TTC549 (cell line): Measurements from ENCODE around the gene TMPRSS6.

Experiments used
- FAIRE-seq: peaks from 2 replicates; lab custom pipeline; 2012; peaks lifted over from hg19 to GRCh38; lab: Jason Lieb, UNC

TMPRSS6 gene

GRCh38 chr22:37109242-37109917 lies at the start of gene TMPRSS6:
Gene TMPRSS6 (minus strand): TSS chr22:37109713. CDS start chr22:37103417, 6,296 bp downstream.
- FAIRE-seq = no peak

DNA sequence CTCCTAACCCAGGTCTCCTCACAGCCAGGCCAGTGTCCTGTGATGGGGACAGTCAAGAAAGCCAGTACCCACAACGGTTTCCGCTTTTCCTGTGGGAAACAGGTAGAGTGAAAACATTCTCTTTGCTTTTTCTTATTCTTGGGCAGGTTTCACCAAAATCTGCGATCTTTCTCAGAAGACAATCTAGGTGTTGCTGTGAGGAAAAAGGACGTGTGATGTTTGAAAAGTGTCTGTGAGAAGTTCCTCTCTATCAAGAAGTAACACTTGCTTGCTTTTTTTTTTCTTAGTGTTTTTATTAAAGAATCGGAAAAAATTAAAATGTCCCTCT lies 49.4 kb upstream of the TMPRSS6 start:
- FAIRE-seq = no peak

DNA sequence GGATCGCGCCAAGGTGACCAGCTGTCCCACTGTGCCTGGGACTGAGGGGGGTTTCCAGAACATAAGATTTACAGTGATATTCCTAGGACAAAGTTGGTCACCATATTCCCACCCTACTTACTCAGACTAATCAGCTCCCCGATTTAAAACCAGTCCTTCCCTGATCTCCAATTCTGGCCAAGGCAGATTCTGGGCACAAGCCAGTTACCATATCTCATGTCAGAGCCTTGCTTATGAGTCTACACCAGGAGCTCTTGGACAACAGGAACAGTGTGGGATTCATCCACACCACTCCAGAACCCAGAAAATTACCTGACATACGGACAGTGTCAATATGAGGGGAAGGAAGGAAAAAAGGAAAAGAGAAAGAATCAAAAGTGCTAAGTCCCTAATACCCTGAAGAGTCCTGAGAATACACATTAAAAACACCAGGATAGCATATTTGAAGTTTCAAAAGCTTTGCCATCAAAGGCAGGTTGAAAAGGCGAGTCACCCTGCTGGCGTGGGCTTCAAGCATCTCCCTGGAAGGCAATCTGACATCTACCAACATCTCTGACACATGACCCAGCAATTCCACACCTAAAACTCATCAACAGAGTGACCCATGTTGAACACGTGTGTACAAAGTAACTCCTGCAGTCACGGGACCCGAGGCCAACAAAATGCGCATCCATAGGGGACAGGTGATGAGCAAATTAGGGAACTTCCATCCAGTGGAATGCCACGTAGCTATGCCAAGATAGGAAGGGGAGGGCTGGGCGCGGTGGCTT lies 48.2 kb upstream of the TMPRSS6 start:
- FAIRE-seq = no peak

DNA sequence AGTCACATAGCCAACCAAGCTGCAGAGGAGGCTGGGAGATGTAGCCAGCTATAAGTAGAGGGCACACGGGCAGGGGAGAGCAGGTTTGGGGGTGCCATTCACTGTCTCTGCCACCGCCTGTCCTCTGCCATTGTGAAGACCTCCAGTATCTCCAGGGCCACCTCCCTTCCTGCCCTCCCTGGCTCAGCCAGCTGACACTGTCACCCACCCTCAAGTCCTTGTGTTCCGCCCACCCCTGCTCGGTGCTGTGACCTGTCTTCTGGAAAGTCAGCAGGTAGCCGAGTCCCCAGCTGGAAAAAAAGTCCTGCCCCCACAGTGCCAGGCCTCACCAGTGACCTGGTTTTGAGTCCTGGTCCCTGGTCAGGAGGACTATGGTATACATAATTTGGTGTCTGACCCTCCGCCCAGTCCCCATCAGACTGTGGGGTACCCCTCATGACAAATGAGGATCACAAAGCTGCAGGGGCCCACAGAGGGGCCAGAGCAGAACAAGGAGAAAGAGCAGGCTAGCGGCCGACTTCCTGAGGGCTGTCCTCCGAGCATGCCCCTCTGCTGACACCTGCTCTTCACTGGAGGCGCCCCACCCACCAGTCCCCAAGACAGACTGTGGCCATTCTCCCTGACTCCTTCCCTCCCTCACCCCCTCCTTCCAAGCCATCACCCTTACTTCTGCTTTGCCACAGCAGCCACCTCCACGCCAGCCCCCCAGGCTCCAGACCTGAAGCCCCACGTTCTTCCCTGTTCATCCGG lies 47.3 kb upstream of the TMPRSS6 start:
- FAIRE-seq = no peak

GRCh38 chr22:37155971-37156370 lies 46.5 kb upstream of the TMPRSS6 start:
- FAIRE-seq = no peak

GRCh38 chr22:37154925-37155712 lies 45.6 kb upstream of the TMPRSS6 start:
- FAIRE-seq = no peak

GRCh38 chr22:37153901-37154300 lies 44.4 kb upstream of the TMPRSS6 start:
- no peak for FAIRE-seq

- FAIRE-seq = no peak
These were observed 41.9 kb upstream of the TMPRSS6 start for GRCh38 chr22:37151401-37151800.

- no peak for FAIRE-seq
These were observed 41.2 kb upstream of the TMPRSS6 start for GRCh38 chr22:37150701-37151100.

GRCh38 chr22:37148742-37149665 lies 39.5 kb upstream of the TMPRSS6 start:
- FAIRE-seq = no peak

DNA sequence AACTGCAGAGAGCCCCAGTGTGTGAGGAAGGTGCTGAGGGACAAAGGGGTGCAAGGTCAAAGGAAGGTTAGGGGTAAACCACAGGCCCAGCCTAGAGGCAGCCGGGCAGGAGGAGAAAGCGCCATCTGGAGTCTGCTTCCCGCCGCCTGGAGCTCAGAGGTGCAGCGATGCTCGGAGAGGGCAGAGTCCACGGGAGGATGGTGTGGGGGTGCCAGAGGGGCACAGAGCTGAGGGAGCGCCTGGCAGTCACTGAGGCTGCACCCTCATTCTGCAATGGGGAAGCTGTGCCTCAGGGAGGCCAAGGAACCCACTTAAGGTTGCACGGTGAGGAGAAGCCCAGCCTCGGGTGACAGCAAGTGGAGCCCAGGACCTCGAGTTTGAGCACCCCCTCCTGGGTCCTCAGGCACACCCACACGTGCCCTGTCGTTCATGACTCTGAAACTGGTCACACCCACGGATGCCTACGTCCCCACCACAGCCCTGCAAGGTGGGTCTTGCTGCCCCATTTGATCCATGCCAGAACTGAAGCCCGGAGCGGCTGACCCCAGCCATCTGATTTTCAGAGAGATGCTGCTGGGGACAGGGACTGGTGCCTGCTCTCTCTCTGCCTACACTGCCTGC lies 38.6 kb upstream of the TMPRSS6 start:
- FAIRE-seq = no peak

DNA sequence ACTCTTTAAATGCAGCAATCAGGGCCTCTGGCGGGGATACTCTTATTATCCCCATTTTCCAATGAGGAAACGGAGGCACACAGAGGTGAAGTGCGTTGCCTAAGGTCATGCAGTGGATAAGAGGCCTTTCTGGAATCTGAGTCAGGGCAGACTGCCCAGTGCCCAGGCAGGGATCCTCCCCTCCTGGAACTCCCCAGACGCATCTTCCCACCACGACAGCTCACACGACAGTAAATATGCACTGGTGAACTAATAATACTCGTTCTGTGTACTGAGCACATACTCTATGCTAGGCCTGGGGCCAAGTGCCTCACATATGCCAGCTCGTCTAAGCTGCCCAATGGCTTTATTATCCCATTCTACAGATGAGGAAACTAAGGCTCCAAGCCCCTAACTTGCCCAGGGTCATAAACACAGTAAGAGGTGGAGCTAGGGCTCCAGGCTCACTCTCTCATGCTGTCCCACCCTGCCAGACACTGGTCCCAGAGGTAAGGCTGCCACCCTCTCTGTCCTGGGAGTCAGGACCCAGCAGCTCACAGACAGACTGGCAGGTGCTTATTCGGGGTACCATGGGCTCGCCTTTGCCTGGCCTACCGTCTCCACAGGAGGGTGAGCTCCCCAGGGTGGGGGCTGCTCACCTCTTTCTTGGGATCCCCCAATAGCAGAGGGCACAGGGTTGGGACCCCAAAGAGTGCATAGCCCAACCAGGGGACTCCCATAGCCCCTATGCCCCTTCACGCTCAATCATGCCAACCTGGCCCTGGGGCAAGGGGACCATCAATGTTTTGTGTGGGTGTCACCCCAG lies 37.9 kb upstream of the TMPRSS6 start:
- FAIRE-seq = no peak

DNA sequence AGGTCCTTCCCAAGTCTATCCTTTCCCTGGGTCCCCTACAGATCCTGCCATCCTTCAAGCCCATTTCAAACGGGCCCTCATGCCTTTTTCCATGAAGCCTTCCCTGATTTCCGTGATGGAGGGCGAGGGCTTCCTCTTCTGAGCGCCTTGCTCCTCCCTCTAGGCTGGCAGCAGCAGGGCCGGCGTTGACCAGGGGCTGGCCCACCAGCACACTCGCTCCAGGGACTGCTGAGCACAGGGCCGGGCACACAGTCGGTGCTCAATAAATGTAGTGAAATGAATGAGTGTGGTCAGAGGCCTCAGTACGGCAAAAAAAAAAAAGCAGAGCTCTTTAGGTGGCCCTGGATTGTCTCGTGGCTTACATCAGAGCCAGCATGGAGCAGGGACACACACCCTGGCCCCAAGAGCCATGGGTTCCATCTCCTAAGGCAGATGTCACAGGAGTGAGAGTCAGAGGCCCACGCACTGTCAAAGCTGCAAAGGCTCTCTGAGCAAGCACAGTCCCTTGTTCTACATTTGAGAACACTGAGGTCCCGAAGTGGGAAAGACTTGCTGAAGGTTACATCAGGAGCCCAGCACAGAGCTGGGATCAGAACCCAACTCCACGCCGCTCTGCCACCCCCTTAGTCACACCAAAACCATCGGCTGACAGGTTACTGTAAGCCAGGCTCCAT lies 37.1 kb upstream of the TMPRSS6 start:
- no peak for FAIRE-seq

DNA sequence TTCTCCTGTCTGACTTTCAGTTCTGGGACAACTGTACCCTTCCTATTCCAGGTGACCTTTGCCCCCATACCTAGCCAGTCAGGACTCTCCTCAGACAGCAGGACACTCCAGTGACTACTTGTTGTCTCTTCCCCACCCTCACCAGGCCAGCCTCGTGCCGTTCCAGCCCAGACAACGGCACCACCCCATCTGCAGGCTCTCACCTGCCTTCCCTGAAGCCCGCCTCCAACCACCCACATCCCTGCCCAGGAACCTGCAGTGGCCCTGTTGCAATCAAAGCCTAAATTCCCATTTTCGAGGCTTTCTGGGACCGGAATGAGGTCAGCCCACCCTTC lies 36.5 kb upstream of the TMPRSS6 start:
- no peak for FAIRE-seq

GRCh38 chr22:37145180-37146050 lies 35.9 kb upstream of the TMPRSS6 start:
- FAIRE-seq = no peak

DNA sequence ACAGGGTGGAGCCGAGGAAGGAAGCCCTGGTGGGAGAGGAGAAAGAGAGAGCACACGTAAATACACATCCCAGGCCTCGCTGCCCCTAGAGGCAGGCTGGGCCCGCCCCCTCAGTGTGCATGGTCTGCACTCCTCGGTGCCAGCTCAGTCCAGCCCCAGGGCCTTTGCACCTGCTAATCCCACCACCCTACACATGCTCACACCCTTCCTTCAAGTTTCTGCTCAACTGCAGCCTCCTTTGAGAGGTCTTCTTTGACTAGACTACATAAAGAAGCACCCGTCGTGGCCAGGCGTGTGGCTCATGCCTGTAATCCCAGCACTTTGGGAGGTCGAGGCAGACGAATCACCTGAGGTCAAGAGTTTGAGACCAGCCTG lies 34.7 kb upstream of the TMPRSS6 start:
- FAIRE-seq = no peak

DNA sequence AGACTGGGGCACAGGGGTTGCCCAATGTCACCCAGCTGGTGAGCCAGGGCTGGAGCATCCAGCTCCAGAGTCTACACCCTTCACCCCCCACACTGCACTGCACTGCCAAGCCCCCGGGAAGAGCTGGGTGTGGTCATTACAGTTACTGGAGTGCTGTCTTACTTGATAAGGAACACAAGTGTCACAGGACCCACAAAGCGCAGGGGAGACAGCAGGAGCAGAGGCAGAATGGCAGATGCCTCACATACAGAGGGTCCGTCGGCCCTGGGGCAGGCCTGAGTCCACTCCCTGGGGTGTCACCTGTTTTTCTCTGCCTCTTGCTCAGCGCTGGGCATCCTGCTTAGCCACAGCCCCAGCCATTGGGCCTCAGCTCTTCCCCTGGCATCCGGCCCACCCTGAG lies 32.5 kb upstream of the TMPRSS6 start:
- FAIRE-seq = no peak

DNA sequence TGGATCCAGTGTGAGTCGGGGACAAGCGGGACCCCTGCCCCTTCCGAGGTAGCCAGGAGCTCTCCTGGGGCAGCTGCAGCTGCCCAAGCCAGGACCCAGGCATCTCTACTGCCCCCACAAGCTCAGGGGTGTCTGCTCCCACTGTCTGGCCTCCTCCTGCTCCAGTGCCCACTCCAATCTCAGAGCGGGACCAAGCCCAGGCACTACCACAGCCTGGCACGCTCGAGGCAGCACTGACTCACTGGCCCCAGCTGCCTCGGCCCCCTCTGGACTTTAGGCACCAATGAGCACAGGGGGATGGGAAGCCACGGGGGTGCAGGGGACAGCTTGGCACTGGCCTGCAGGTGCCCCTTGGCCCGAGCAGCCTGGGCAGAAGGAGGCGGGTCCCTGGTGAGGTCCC lies 32.0 kb upstream of the TMPRSS6 start:
- FAIRE-seq = no peak
